GM18867 (cell line): ENCODE measurements around the gene SPIB.

Experiments
- ATAC-seq: cut with Tn5 transposase; IDR thresholded peaks from one replicate; pipeline ENCODE4 v1.9.1; 2021; ENCODE audit warnings: mild to moderate bottlenecking, moderate library complexity; ENCODE audit not compliant: unreplicated experiment

The SPIB gene

GRCh38 chr19:50417111-50418081, 1.3 kb upstream of the SPIB start:
- ATAC-seq = no peak

GRCh38 chr19:50419022-50419579, 363 bp downstream of the SPIB start:
- ATAC-seq = no peak

GRCh38 chr19:50419580-50420035, 870 bp downstream of the SPIB start:
- ATAC-seq = no peak

GRCh38 chr19:50420127-50420526, 1.4 kb downstream of the SPIB start:
- no peak for ATAC-seq

GRCh38 chr19:50420808-50421207, 2.1 kb downstream of the SPIB start:
- ATAC-seq = no peak

GRCh38 chr19:50422397-50423278, 3.9 kb downstream of the SPIB start:
- no peak for ATAC-seq

DNA sequence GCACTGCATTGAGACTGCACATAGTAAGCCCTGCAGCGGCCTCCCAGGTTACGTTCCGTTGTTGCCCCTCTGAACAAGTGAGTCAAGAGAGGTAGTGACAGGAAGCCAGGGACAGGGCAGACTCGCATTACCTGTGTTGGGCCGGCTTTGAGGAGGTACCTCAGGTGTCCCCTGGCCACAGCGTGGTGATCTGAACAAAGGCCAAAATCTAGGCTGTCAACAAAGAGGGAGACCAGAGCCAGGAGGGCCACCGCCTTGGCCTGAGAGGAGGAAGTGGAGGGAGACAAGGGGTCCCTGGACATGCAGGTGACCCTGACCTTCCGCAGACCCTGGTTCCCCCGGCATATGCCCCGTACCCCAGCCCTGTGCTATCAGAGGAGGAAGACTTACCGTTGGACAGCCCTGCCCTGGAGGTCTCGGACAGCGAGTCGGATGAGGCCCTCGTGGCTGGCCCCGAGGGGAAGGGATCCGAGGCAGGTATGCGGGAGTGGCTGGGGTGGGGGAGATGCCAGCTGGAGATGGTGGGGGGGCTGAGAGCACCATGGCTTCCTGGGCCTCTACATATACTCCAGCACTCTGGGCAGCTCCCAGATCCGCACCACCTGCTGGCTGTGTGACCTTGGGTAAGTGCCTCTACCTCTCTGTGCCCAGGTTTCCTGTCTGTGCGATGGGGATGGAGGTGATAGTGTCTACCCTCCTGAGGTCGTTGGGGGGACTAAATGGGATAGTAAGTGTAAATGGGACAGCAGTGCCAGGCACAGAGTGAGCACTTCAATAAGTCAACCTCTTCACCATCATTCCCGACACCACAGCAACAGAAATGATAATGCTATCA, 4.8 kb downstream of the SPIB start:
- no peak for ATAC-seq

- ATAC-seq = no peak
Observed at GRCh38 chr19:50425581-50425980, 6.8 kb downstream of the SPIB start.

- ATAC-seq = no peak
Observed at GRCh38 chr19:50427318-50427925, 8.7 kb downstream of the SPIB start.

GRCh38 chr19:50427997-50428425, 9.3 kb downstream of the SPIB start:
- ATAC-seq = no peak

DNA sequence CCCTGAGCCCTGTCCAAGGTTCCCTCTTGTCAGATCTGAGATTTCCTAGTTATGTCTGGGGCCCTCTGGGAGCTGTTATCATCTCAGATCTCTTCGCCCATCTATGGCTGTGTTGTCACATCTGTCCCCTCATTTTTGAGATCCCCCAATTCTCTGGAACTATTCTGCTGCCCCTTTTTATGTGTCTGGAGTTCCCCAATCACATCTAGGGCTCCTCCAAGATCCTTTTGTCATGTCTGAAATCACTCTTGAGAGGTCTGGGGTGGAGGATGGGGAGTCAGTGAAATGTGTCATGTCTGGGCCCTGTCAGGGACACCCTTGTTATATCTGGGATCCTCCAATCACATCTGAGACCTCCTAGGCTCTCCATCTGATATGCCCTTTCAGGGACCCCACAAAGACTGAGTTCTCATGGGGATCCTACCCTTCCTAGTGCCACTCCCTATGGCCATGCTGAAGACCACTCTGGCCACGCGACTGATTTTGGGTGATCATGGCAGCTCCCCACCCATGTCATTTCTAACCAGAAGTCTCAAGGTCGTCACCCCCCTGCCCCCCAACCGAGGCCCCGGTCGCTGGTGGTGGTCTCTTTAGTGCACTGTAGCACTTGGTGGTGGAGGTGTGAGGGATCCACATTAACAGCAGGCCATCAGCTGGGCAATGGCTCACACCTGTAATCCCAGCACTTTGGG, 10.2 kb downstream of the SPIB start:
- no peak for ATAC-seq

DNA sequence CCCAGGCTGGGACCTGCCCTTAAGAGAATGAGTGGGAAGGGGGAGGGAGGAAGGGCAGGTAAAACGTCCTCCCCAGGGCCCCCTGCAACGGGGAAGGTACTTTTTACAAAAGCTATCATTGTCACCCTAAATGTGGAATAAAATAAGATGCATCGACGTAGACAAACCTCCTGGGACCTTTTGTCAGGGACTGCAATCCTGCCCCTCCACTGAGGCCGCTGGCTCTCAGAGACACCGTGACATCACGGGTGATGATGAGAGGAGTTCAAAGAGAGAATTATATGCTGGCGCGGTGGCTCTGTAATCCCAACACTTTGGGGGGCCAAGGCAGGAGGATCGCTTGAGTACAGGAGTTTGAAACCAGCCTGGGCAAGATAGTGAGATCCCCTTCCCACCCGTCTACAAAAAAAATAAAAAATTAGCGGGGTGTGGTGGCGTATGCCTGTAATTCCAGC, 12.2 kb downstream of the SPIB start:
- no peak for ATAC-seq

DNA sequence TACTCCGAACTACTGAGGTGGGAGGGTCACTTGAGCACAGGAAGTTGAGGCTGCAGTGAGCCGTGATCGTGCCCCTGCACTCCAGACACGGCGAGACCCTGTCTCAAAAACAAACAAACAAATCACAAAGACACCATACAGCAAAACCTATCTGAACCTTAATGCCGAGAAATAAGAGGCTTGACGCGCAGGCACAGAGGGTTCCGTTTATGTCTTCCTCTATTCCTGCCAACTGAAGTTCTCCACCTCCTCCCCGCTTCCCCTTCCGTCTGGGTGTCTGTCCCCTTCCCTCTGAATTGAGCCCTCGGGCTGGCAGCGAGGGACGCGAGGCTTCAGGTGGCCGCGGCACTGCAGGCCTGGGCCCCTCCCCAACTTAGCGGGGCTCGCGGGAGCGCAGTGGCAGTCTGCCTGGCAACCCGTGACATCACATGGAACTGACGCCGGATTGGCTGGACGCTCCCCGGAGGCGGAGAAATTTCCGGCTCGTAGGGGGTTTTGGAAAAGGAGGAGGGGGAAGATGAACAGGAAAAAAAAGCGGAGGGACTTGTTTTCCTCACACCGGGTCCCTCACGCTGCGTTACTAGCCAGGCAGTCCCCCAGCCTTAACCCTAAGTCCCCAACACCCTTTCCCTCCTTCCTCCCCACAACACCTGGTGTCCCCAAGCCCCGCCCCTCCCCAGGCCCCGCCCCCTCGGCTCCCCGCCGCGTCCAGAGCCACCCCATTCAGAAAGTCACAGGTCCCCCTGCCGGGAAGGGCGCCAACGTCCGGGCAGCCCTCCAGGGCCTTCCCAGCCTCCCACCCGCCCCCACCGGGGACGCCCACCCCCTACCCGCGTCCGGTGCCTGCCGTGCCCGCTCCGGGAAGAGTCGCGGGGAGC, 12.8 kb downstream of the SPIB start:
- ATAC-seq = peak; percentile 83

DNA sequence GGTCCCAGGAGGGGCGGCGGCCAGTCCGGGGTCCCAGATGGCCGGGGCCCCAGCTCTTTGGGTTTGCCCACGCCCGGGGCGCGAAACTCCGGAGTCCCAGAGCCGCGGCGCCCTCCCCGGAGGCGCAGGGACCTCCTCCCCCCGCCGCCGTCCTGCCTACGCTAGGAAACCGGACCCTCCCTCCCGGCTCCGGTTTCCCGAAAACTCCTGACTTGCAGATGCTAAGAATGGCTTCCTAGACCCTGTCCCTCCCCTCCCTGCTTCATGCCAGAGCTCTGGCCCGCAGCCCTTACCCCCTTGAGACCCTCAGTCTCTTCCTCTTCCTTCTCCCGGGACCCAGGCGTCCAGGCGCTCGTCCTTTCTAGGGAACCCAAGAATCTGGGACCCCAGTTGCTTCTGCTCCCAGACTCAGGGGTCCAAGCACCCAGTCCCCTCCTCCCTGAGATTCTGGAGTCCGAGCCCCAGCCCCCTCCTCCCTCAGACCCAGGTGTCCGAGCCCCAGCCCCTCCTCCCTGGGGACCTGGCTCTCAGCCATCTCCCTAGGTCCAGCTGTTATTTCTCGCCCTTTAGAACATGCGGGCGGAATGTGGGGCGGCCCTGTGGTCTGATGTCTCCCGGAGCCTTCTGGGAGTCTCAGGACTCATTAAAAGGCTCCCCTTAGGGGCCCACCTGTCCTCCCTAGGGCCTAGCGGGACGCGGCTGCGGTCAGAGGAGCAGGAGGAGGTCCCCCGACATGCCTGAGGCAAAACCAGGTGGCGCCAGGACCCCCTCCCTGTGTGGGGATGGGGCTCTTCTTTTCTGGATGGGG, 13.7 kb downstream of the SPIB start, which contains the start of gene MYBPC2:
MYBPC2 (plus strand) TSS at position 672 of the 808 bp plus-strand sequence; CDS start at position 734, 62 bp downstream.
- ATAC-seq = peak; percentile 6

- no peak for ATAC-seq
Observed at GRCh38 chr19:50433201-50434180, 14.8 kb downstream of the SPIB start.

- no peak for ATAC-seq
Observed at GRCh38 chr19:50434525-50434924, 15.8 kb downstream of the SPIB start.
